Natural killer cell treated with Interleukin-12 subunit alpha and Interleukin-12 subunit beta and Interleukin-15 and Interleukin-18, amount 100 ng/mL, for 72 hours (primary cell): Measurements from ENCODE around the gene RASL12. TPM values are rescaled to one million over a fixed set of nuclear protein-coding genes. Genes with fewer than 3 reads are reported as not detected.
A peak's percentile ranks its signal among the peaks of the same experiment; 100 is the strongest.
"Not testable (repeated sequence)": the region's sequence is repeated elsewhere in the genome, so short reads cannot be mapped to it uniquely, and the experiment has no call there.

Experiments used
- ATAC-seq, 2 donors: fragments of 150-1000 bp; cut with Tn5 transposase in 1 of 2; sonication (Bioruptor Pico), chemical (Tn5 transposase) in 1 of 2; 2 replicates each; pipeline ENCODE4 v1.10.0; 2021
- DNase-seq: peaks from one replicate; pipeline ENCODE4 v3.0.0; 2022; ENCODE audit warnings: low spot score
- H3K27ac Mint-ChIP-seq, 2 donors: 1 replicate in 1 of 2; 2 replicates in 1 of 2; pipeline ENCODE4 v1.8.0; 2022; ENCODE audit warnings: mixed read lengths in 2 of 2, mild to moderate bottlenecking in 1 of 2, moderate library complexity in 1 of 2
- H3K27me3 Mint-ChIP-seq, 2 donors: 1 replicate in 1 of 2; 2 replicates in 1 of 2; pipeline ENCODE4 v1.8.0; 2022; ENCODE audit warnings: mixed read lengths in 2 of 2
- H3K36me3 Mint-ChIP-seq: one replicate; pipeline ENCODE4 v1.8.0; 2022; ENCODE audit warnings: mixed read lengths
- H3K4me1 Mint-ChIP-seq, 2 donors: 1 replicate in 1 of 2; 2 replicates in 1 of 2; pipeline ENCODE4 v1.8.0; 2022; ENCODE audit warnings: low read depth in 2 of 2, mixed read lengths in 2 of 2, mild to moderate bottlenecking in 1 of 2
- H3K4me3 Mint-ChIP-seq: one replicate; pipeline ENCODE4 v1.8.0; 2022; ENCODE audit warnings: mixed read lengths
- H3K9me3 Mint-ChIP-seq: 2 replicates; pipeline ENCODE4 v1.8.0; 2022; ENCODE audit warnings: mixed read lengths
- total RNA-seq, 2 donors: library from RNA; stranded (reverse); gene quantifications; one replicate each; pipeline ENCODE4 v1.2.3, GENCODE V29; 2022

The RASL12 gene
- total RNA-seq, 2 donors from 2014 or later = not detected

DNA sequence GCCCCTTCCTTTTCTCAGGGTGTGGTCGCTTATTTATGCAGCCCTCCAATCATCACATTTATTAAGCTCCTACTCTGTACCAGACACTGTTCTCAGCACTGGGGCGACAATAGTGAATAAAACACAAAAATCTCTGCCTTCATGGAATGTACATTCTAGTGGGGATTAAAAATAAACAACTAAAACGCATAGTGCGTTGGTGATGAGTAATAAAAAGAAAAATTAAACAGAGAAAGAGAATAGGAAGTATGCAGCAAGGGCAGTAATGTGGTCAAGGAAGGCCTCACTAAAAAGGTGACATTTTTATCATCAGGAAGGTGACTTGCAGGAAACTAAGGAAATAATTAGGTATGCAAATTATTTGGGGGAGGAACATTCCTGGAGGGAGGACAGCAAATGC is 17.5 kb downstream of the RASL12 start:
- DNase-seq (no peak), ATAC-seq (no peak)
- peaks cover 0 to 2% of the 10 kb centered on the region in 2 donors for H3K27me3 Mint-ChIP-seq
- no peaks in the 10 kb centered on the region for H3K9me3 Mint-ChIP-seq
- peak overlapping the region; percentile 44 for H3K4me3 Mint-ChIP-seq
- H3K27ac Mint-ChIP-seq = no peak overlapping the region
- H3K4me1 Mint-ChIP-seq = peaks cover 12 to 16% of the 10 kb centered on the region in 2 donors
- H3K36me3 Mint-ChIP-seq = no peaks in the 10 kb centered on the region

GRCh38 chr15:65049418-65049840 is 18.4 kb downstream of the RASL12 start:
- Mint-ChIP-seq H3K4me3 (peak overlapping the region; percentile 62), H3K27ac (peak overlapping the region in 1 of 2 donors; percentile 45), H3K4me1 (peaks cover 12 to 16% of the 10 kb centered on the region in 2 donors), H3K9me3 (no peaks in the 10 kb centered on the region), H3K27me3 (peaks cover 0 to 2% of the 10 kb centered on the region in 2 donors), H3K36me3 (no peaks in the 10 kb centered on the region)
- peak; percentile 97 to 98 for ATAC-seq
- DNase-seq = peak; percentile 92

GRCh38 chr15:65048241-65048640 is 19.6 kb downstream of the RASL12 start:
- Mint-ChIP-seq H3K36me3 (no peaks in the 10 kb centered on the region), H3K4me3 (no peak overlapping the region), H3K27ac (no peak overlapping the region), H3K27me3 (peaks cover 0 to 2% of the 10 kb centered on the region in 2 donors), H3K9me3 (no peaks in the 10 kb centered on the region), H3K4me1 (peaks cover 12 to 16% of the 10 kb centered on the region in 2 donors)
- no peak for ATAC-seq
- no peak for DNase-seq

DNA sequence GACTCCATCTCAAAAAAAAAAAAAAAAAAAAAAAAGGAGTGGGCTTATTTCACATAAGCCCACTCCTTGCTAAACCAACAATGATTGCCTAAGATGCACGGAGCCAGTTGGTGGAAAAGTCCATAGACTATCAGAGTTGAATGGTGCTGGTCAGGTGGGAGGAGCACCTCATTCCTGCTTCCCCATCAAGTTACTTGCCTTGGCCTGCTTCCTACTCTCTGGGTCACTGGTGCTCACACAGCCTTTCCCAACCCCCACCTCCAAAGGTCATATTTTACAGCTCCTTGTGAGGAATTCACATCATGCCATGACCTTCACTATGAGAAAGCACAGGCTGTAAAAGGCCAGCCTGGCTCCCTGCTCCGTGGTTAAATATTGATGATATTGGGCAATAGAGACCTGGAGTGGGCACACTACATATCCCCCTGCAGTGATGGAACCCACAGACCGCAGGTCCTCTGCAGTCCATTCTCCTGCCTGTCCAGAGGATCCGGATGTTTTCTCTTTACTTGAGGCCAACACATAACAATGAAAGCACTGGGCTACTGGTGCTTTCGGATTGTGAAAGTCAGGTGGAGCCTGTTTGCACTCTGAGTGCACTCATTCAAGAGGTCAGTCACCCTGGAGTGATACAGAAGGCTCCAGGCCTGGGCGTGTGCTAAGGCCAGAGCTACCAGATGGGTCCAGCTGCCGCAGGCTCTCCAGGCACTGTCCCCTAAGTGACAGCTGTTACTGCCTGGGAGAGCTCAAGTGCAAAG is 22.9 kb downstream of the RASL12 start, which contains the start of gene SLC51B:
SLC51B (plus strand) TSS at position 664 of the 758 bp plus-strand sequence. CDS start 4,618 bp downstream, outside the sequence.
- DNase-seq (no peak), ATAC-seq (no peak)
- H3K36me3 Mint-ChIP-seq = no peaks in the 10 kb centered on the region
- peaks cover 0 to 2% of the 10 kb centered on the region in 2 donors for H3K27me3 Mint-ChIP-seq
- H3K27ac Mint-ChIP-seq = no peak within 1 kb of the TSS
- no peak within 1 kb of the TSS for H3K4me3 Mint-ChIP-seq
- H3K4me1 Mint-ChIP-seq = peaks cover 7 to 10% of the 10 kb centered on the region in 2 donors
- H3K9me3 Mint-ChIP-seq = no peaks in the 10 kb centered on the region

GRCh38 chr15:65044218-65044617 is 23.6 kb downstream of the RASL12 start:
- not testable (repeated sequence) for H3K4me1 Mint-ChIP-seq, H3K4me3 Mint-ChIP-seq, ATAC-seq, H3K36me3 Mint-ChIP-seq, H3K27me3 Mint-ChIP-seq, DNase-seq, H3K27ac Mint-ChIP-seq, H3K9me3 Mint-ChIP-seq

DNA sequence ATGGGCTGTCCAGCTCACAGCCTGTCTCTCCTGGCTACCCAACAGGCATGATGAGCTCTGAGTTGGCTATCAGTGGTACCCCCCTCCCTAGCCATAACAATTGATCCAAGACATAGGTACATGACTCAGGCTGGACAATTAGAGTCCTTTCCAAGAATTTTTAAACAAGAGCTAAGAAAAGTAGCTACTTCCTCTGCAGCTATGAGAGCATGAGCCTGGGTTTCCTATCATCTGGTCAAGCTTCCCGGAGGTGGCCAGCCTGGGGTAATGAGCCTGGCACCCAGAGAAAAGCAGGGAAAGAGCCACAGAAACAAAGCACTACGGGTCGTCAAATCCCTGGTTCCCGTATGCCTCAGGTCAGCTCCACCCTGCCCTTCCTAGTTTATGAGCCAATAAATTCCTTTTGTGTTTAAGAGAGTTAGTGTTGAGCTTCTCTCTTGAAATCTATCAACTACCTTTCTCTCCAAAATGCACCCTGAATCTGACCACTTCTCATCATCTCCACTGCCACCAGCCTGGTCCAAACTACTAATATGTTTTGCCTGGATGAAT is 24.9 kb downstream of the RASL12 start:
- H3K36me3 Mint-ChIP-seq = no peaks in the 10 kb centered on the region
- no peak for DNase-seq
- H3K4me3 Mint-ChIP-seq = no peak overlapping the region
- peaks cover 0 to 2% of the 10 kb centered on the region in 2 donors for H3K27me3 Mint-ChIP-seq
- peak in 1 of 2 donors; percentile 52 for ATAC-seq
- no peaks in the 10 kb centered on the region for H3K4me1 Mint-ChIP-seq
- no peaks in the 10 kb centered on the region for H3K9me3 Mint-ChIP-seq
- no peak overlapping the region for H3K27ac Mint-ChIP-seq

- ATAC-seq = no peak
- Mint-ChIP-seq H3K4me3 (no peak overlapping the region), H3K27me3 (no peaks in the 10 kb centered on the region), H3K36me3 (no peaks in the 10 kb centered on the region), H3K27ac (no peak overlapping the region), H3K4me1 (no peaks in the 10 kb centered on the region), H3K9me3 (no peaks in the 10 kb centered on the region)
- no peak for DNase-seq
These were observed 26.0 kb downstream of the RASL12 start for GRCh38 chr15:65041787-65042186.

- ATAC-seq (no peak), DNase-seq (no peak)
- no peaks in the 10 kb centered on the region for H3K27me3 Mint-ChIP-seq
- H3K4me1 Mint-ChIP-seq = no peaks in the 10 kb centered on the region
- H3K36me3 Mint-ChIP-seq = no peaks in the 10 kb centered on the region
- H3K9me3 Mint-ChIP-seq = no peaks in the 10 kb centered on the region
- H3K4me3 Mint-ChIP-seq = no peak overlapping the region
- H3K27ac Mint-ChIP-seq = no peak overlapping the region
These were observed 27.3 kb downstream of the RASL12 start for GRCh38 chr15:65040461-65040860.

DNA sequence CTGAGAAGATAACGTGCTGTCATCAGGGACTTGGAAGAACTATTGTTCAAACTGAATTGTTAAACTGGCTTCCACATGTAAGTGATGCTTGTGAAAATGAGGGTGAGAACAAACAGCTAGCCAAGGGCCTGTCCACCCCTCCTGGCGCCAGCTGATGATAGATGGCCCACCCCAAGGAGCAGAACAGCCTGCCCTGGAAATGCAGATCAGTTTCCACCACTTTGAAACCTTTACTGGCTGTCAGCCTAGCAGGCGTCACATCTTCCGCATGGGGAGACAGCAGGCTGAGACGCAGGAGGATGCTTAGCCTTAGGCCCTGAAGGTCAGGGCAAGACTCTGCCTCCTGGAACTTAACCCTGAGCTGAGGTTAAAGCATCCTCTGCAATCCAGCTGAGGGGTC is 29.0 kb downstream of the RASL12 start:
- Mint-ChIP-seq H3K9me3 (no peaks in the 10 kb centered on the region), H3K27ac (no peak overlapping the region)
- DNase-seq = no peak

GRCh38 chr15:65038428-65038827 is 29.4 kb downstream of the RASL12 start:
- Mint-ChIP-seq H3K9me3 (no peaks in the 10 kb centered on the region), H3K4me1 (peaks cover 0 to 3% of the 10 kb centered on the region in 2 donors), H3K27me3 (no peaks in the 10 kb centered on the region), H3K4me3 (no peak overlapping the region), H3K36me3 (no peaks in the 10 kb centered on the region), H3K27ac (no peak overlapping the region)
- no peak for DNase-seq
- no peak for ATAC-seq

More for the DNA sequence above, 29.0 kb downstream of the RASL12 start:
- no peaks in the 10 kb centered on the region for H3K27me3 Mint-ChIP-seq
- no peak overlapping the region for H3K4me3 Mint-ChIP-seq
- no peaks in the 10 kb centered on the region for H3K36me3 Mint-ChIP-seq
- ATAC-seq = no peak
- no peaks in the 10 kb centered on the region for H3K4me1 Mint-ChIP-seq

DNA sequence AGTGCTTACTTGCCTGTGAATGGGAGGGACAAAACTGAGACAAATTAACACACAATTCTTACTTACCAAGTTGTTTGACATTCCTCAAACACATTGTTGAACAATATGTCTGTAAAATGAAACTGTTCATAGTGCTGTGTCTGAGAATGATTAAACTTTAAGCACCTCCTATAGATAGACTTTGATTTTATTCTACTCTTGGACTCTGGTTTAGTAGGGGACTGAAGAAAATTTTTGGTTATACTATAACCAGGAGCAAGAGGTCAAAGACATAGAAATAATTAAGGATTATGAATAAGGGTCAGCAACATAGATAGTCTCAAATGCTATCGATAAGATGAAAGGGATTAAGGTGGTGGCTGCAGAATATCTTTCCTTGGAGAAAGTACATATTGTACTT is 30.5 kb downstream of the RASL12 start:
- Mint-ChIP-seq H3K4me1 (peaks cover 4 to 7% of the 10 kb centered on the region in 2 donors), H3K36me3 (no peaks in the 10 kb centered on the region), H3K27ac (no peak overlapping the region), H3K27me3 (peaks cover 0 to 3% of the 10 kb centered on the region in 2 donors), H3K9me3 (no peaks in the 10 kb centered on the region), H3K4me3 (no peak overlapping the region)
- DNase-seq (no peak), ATAC-seq (no peak)

GRCh38 chr15:65034719-65035118 is 33.1 kb downstream of the RASL12 start:
- H3K27me3 Mint-ChIP-seq = peaks cover 0 to 11% of the 10 kb centered on the region in 2 donors
- H3K27ac Mint-ChIP-seq = no peak overlapping the region
- no peak overlapping the region for H3K4me3 Mint-ChIP-seq
- peaks cover 4 to 7% of the 10 kb centered on the region in 2 donors for H3K4me1 Mint-ChIP-seq
- H3K36me3 Mint-ChIP-seq = no peaks in the 10 kb centered on the region
- DNase-seq (no peak), ATAC-seq (no peak)
- no peaks in the 10 kb centered on the region for H3K9me3 Mint-ChIP-seq

GRCh38 chr15:65033659-65034269 is 34.0 kb downstream of the RASL12 start:
- no peaks in the 10 kb centered on the region for H3K9me3 Mint-ChIP-seq
- H3K27ac Mint-ChIP-seq = no peak overlapping the region
- peaks cover 0 to 11% of the 10 kb centered on the region in 2 donors for H3K27me3 Mint-ChIP-seq
- H3K4me3 Mint-ChIP-seq = no peak overlapping the region
- no peaks in the 10 kb centered on the region for H3K36me3 Mint-ChIP-seq
- peaks cover 4 to 7% of the 10 kb centered on the region in 2 donors for H3K4me1 Mint-ChIP-seq
- DNase-seq (no peak), ATAC-seq (no peak)
